Activated CD8-positive, alpha-beta T cell treated with anti-CD3 and anti-CD28 coated beads for 36 hours (primary cell): ENCODE measurements around the gene ANKS4B. TPM values are rescaled to one million over a fixed set of nuclear protein-coding genes. Genes with fewer than 3 reads are reported as not detected.

Experiments used
- ATAC-seq: fragments of 200-7000 bp; cut with Tn5 transposase; one replicate; pipeline ENCODE4 v1.10.0; 2021; ENCODE audit warnings: mild to moderate bottlenecking, moderate library complexity
- CTCF ChIA-PET: fragments of 350-600 bp; sonication (Branson Sonifier 250); formaldehyde crosslinking; loops from one replicate; lab custom pipeline; 2021; ENCODE audit warnings: antibody characterized with exemption; lab: Charles Lee
- POLR2A ChIA-PET: fragments of 350-600 bp; sonication (Branson Sonifier 250); formaldehyde crosslinking; loops from one replicate; lab custom pipeline; 2021; ENCODE audit warnings: antibody characterized with exemption; lab: Charles Lee
- DNase-seq: peaks from one replicate; pipeline ENCODE4 v3.0.0-alpha.2; 2020
- H3K27ac Mint-ChIP-seq: one replicate; pipeline ENCODE4 v1.8.0; 2021; ENCODE audit warnings: mild to moderate bottlenecking, mixed read lengths
- H3K27me3 Mint-ChIP-seq: one replicate; pipeline ENCODE4 v1.8.0; 2021; ENCODE audit warnings: mixed read lengths
- H3K36me3 Mint-ChIP-seq: one replicate; pipeline ENCODE4 v1.8.0; 2021; ENCODE audit warnings: low read depth, mixed read lengths
- H3K4me1 Mint-ChIP-seq: one replicate; pipeline ENCODE4 v1.8.0; 2021; ENCODE audit warnings: low read depth, mixed read lengths
- H3K4me3 Mint-ChIP-seq: one replicate; pipeline ENCODE4 v1.8.0; 2021; ENCODE audit warnings: mild to moderate bottlenecking, moderate library complexity, mixed read lengths
- H3K9me3 Mint-ChIP-seq: one replicate; pipeline ENCODE4 v1.8.0; 2021; ENCODE audit warnings: mixed read lengths
- CTCF ChIP-seq: fragments of 200-600 bp; IDR thresholded peaks from one replicate; pipeline ENCODE4 v1.8.0; 2022; ENCODE audit warnings: antibody characterized with exemption, mild to moderate bottlenecking
- intact Hi-C: fragments of 100-400 bp; cut with micrococcal nuclease; formaldehyde crosslinking; loops from one replicate; pipeline ENCODE4 v1.10.0; 2022
- total RNA-seq, 2 experiments: library from RNA; stranded (reverse); gene quantifications; one replicate each; pipeline ENCODE4 v1.2.3, GENCODE V29; 2021

The ANKS4B gene
- total RNA-seq, 2 experiments from 2014 or later = not detected

- POLR2A ChIA-PET = no interaction called here
Observed at GRCh38 chr16:21214086-21214485, 19.4 kb upstream of the ANKS4B start.

DNA sequence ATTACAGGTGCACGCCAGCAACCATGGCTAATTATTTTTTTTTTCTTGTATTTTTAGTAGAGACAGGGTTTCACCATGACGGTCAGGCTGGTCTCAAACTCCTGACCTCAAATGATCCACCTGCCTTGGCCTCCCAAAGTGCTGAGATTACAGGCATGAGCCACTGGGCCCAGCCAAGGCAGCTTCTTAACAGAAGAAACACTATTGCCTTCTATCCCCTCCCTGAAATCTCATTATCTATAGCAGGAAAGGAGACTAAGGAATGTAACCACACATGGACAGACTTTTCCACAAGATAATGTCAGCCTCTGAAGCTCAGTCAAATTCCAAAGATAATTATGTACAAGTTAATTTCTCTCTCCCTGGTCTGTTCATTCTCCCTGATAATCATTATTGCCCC is 16.4 kb upstream of the ANKS4B start:
- H3K27ac Mint-ChIP-seq = no peak overlapping the region
- intact Hi-C loops = no loop called here
- no peak for TF ChIP-seq CTCF
- no peaks in the 10 kb centered on the region for H3K36me3 Mint-ChIP-seq
- DNase-seq (no peak), ATAC-seq (no peak)
- ChIA-PET POLR2A (no interaction called here), CTCF (no interaction called here)
- H3K27me3 Mint-ChIP-seq = peaks cover 19% of the 10 kb centered on the region
- no peaks in the 10 kb centered on the region for H3K4me1 Mint-ChIP-seq
- H3K4me3 Mint-ChIP-seq = no peak overlapping the region
- no peaks in the 10 kb centered on the region for H3K9me3 Mint-ChIP-seq

More at GRCh38 chr16:21214086-21214485, 19.4 kb upstream of the ANKS4B start:
- Mint-ChIP-seq H3K4me3 (no peak overlapping the region), H3K27me3 (peaks cover 13% of the 10 kb centered on the region), H3K27ac (no peak overlapping the region), H3K9me3 (no peaks in the 10 kb centered on the region), H3K4me1 (no peaks in the 10 kb centered on the region), H3K36me3 (no peaks in the 10 kb centered on the region)
- CTCF ChIA-PET = no interaction called here
- TF ChIP-seq CTCF = no peak
- DNase-seq (no peak), ATAC-seq (no peak)
- intact Hi-C loops = no loop called here

- no peaks in the 10 kb centered on the region for H3K4me1 Mint-ChIP-seq
- ATAC-seq (no peak), DNase-seq (no peak)
- no peaks in the 10 kb centered on the region for H3K9me3 Mint-ChIP-seq
- no peak for TF ChIP-seq CTCF
- peaks cover 23% of the 10 kb centered on the region for H3K27me3 Mint-ChIP-seq
- H3K4me3 Mint-ChIP-seq = no peak overlapping the region
- intact Hi-C loops = no loop called here
- H3K36me3 Mint-ChIP-seq = no peaks in the 10 kb centered on the region
- ChIA-PET CTCF (no interaction called here), POLR2A (no interaction called here)
- H3K27ac Mint-ChIP-seq = no peak overlapping the region
Observed at GRCh38 chr16:21218153-21218552, 15.3 kb upstream of the ANKS4B start.

- DNase-seq (no peak), ATAC-seq (no peak)
- ChIA-PET CTCF (no interaction called here), POLR2A (no interaction called here)
- Mint-ChIP-seq H3K27ac (no peak overlapping the region), H3K4me1 (peaks cover under 1% of the 10 kb centered on the region), H3K36me3 (no peaks in the 10 kb centered on the region), H3K27me3 (peaks cover 28% of the 10 kb centered on the region), H3K9me3 (no peaks in the 10 kb centered on the region), H3K4me3 (no peak overlapping the region)
- intact Hi-C loops = no loop called here
- TF ChIP-seq CTCF = no peak
Observed at GRCh38 chr16:21219551-21219950, 13.9 kb upstream of the ANKS4B start.

- no peak for TF ChIP-seq CTCF
- Mint-ChIP-seq H3K27ac (no peak overlapping the region), H3K4me3 (no peak overlapping the region), H3K27me3 (peaks cover 43% of the 10 kb centered on the region), H3K4me1 (peaks cover 7% of the 10 kb centered on the region), H3K9me3 (no peaks in the 10 kb centered on the region), H3K36me3 (no peaks in the 10 kb centered on the region)
- DNase-seq = no peak
- intact Hi-C loops = no loop called here
- ATAC-seq = no peak
- CTCF ChIA-PET = interaction anchor here (0.9 kb wide), 1 partner anchor 34 kb away, joined by 3 read pairs; no protein-coding TSS in a partner anchor
- POLR2A ChIA-PET = no interaction called here
Observed at GRCh38 chr16:21222495-21223337, 10.8 kb upstream of the ANKS4B start.
